Measurements from ENCODE around the gene HORMAD2.
A peak's percentile ranks its signal among the peaks of the same experiment; 100 is the strongest.
"Not testable (repeated sequence)": the region's sequence is repeated elsewhere in the genome, so short reads cannot be mapped to it uniquely, and the experiment has no call there.

HORMAD2 gene

GRCh38 chr22:30211124-30211820 is 131.0 kb downstream of the HORMAD2 start:
- no peak for DNase-seq (ENCODE audit: low read depth)
- H3K4me3 ChIP-seq (ENCODE audit: low read length): no peak overlapping the region
- no peak for TF ChIP-seq CTCF (IDR thresholded peaks at IDR 0.05; ENCODE audit: insufficient read depth, low read depth, low read length, missing control alignments)

- no peak for TF ChIP-seq CTCF (IDR thresholded peaks at IDR 0.05; ENCODE audit: insufficient read depth, low read depth, low read length, missing control alignments)
- peak; percentile 96 for DNase-seq (ENCODE audit: low read depth)
- no peak overlapping the region for H3K4me3 ChIP-seq (ENCODE audit: low read length)
These were observed 132.2 kb downstream of the HORMAD2 start for GRCh38 chr22:30212363-30212995.

- TF ChIP-seq CTCF (IDR thresholded peaks at IDR 0.05; ENCODE audit: insufficient read depth, low read depth, low read length, missing control alignments): no peak
- no peak for DNase-seq (ENCODE audit: low read depth)
- H3K4me3 ChIP-seq (ENCODE audit: low read length): no peak overlapping the region
These were observed 132.8 kb downstream of the HORMAD2 start for GRCh38 chr22:30212996-30213441.

GRCh38 chr22:30214703-30215407 is 134.6 kb downstream of the HORMAD2 start:
- no peak overlapping the region for H3K4me3 ChIP-seq (ENCODE audit: low read length)
- peak; percentile 38 for DNase-seq (ENCODE audit: low read depth)
- no peak for TF ChIP-seq CTCF (IDR thresholded peaks at IDR 0.05; ENCODE audit: insufficient read depth, low read depth, low read length, missing control alignments)

GRCh38 chr22:30216272-30216671 is 136.0 kb downstream of the HORMAD2 start:
- not testable (repeated sequence) for H3K4me3 ChIP-seq (ENCODE audit: low read length); DNase-seq (ENCODE audit: low read depth)

- TF ChIP-seq CTCF (IDR thresholded peaks at IDR 0.05; ENCODE audit: insufficient read depth, low read depth, low read length, missing control alignments): no peak
- DNase-seq (ENCODE audit: low read depth): no peak
- H3K4me3 ChIP-seq (ENCODE audit: low read length): no peak overlapping the region
These were observed 136.4 kb downstream of the HORMAD2 start for GRCh38 chr22:30216710-30217109.
